Panc1 (cell line): ENCODE data around the gene S1PR1. TPM values are rescaled to one million over a fixed set of nuclear protein-coding genes. Genes with fewer than 3 reads are reported as not detected.

Source experiments
- ATAC-seq: fragments of 200-7000 bp; cut with Tn5 transposase; 2 replicates; pipeline ENCODE4 v1.9.1; 2020; ENCODE audit warnings: mild to moderate bottlenecking, moderate library complexity
- BruUV-seq: library from RNA; stranded (reverse); fragments of 400-500 nt; replicated peaks from 2 replicates; lab custom pipeline; 2021; lab: Mats Ljungman, UMichigan
- CTCF ChIA-PET: fragments of 300-600 bp; sonication (Branson Sonifier 250); formaldehyde crosslinking; loops from one replicate; lab custom pipeline; 2022; ENCODE audit warnings: antibody characterized with exemption; lab: Charles Lee
- POLR2A ChIA-PET: fragments of 300-600 bp; sonication (Branson Sonifier 250); formaldehyde crosslinking; loops from one replicate; lab custom pipeline; 2022; ENCODE audit warnings: antibody characterized with exemption; lab: Charles Lee
- DNase-seq: peaks from one replicate; pipeline ENCODE4 v3.0.0-alpha.2; 2010; ENCODE audit warnings: low read depth, low spot score
- H3K27ac ChIP-seq: 2 replicates; pipeline ENCODE4 v1.5.1; 2011; ENCODE audit warnings: mild to moderate bottlenecking, low read length, inconsistent platforms
- H3K27me3 ChIP-seq: fragments of 200-500 bp; sonication (Bioruptor generic); 2 replicates; pipeline ENCODE4 v1.6.0; 2014; ENCODE audit warnings: low read length, inconsistent platforms; ENCODE audit not compliant: control insufficient read depth, insufficient read depth
- H3K36me3 ChIP-seq: fragments of 200-500 bp; sonication (Bioruptor generic); 2 replicates; pipeline ENCODE4 v1.5.1; 2014; ENCODE audit warnings: inconsistent platforms, mild to moderate bottlenecking, low read length, moderate library complexity; ENCODE audit not compliant: control insufficient read depth, insufficient read depth
- H3K4me1 ChIP-seq: 2 replicates; pipeline ENCODE4 v1.5.1; 2011; ENCODE audit warnings: inconsistent platforms, mild to moderate bottlenecking, low read length, moderate library complexity; ENCODE audit not compliant: control insufficient read depth, insufficient read depth
- H3K4me3 ChIP-seq, 2 experiments: 2 replicates each; pipeline ENCODE4 v1.5.1; 2011 to 2012; ENCODE audit warnings: low read depth in 2 of 2, low read length in 2 of 2, mild to moderate bottlenecking in 2 of 2, inconsistent platforms in 1 of 2, moderate library complexity in 1 of 2
- H3K9me3 ChIP-seq: fragments of 200-500 bp; sonication (Bioruptor generic); 2 replicates; pipeline ENCODE4 v1.5.1; 2014; ENCODE audit warnings: low read depth, mild to moderate bottlenecking, inconsistent platforms, low read length, moderate library complexity; ENCODE audit not compliant: control insufficient read depth, insufficient read depth
- POLR2AphosphoS5 ChIP-seq: IDR thresholded peaks from 2 replicates; pipeline ENCODE4 v1.6.1; 2012; ENCODE audit warnings: mild to moderate bottlenecking, low read depth, low read length, moderate library complexity
- SIN3A ChIP-seq: IDR thresholded peaks from 2 replicates; pipeline ENCODE4 v1.6.1; 2012; ENCODE audit warnings: low read depth, mild to moderate bottlenecking, low read length, moderate library complexity, borderline replicate concordance; ENCODE audit not compliant: insufficient read depth
- TCF7L2 ChIP-seq: IDR thresholded peaks from 2 replicates; pipeline ENCODE4 v1.6.1; 2011; ENCODE audit warnings: mild to moderate bottlenecking, low read depth, low read length, inconsistent platforms
- in situ Hi-C: cut with HindIII; loops from 2 replicates; pipeline ENCODE4 v1.10.0; 2016; ENCODE audit warnings: low sequenced_read_pairs, low pct_unique_long_range_greater_than_20kb
- intact Hi-C: fragments of 100-400 bp; cut with micrococcal nuclease; formaldehyde crosslinking; loops from one replicate; pipeline ENCODE4 v1.10.0; 2022; ENCODE audit not compliant: unreplicated experiment
- total RNA-seq: library from RNA; stranded (reverse); gene quantifications from one replicate; pipeline ENCODE4 v1.2.1, GENCODE V29; 2021; ENCODE audit not compliant: unreplicated experiment
- TF ChIP-seq, protein P1 (sequence below), 2 experiments: IDR thresholded peaks; 2 replicates each; pipeline ENCODE4 v1.6.1; 2011 to 2012; ENCODE audit warnings: low read depth in 2 of 2, control low read depth in 1 of 2, low read length in 1 of 2, mild to moderate bottlenecking in 1 of 2, moderate library complexity in 1 of 2; ENCODE audit not compliant: insufficient read depth in 1 of 2
- TF ChIP-seq, protein P2 (sequence below): fragments of 450-650 bp; IDR thresholded peaks from 2 replicates; pipeline ENCODE4 v1.5.1; 2017; ENCODE audit warnings: mild to moderate bottlenecking

Gene S1PR1
- total RNA-seq, 1 experiment from 2014 or later, result 0.41 TPM

DNA sequence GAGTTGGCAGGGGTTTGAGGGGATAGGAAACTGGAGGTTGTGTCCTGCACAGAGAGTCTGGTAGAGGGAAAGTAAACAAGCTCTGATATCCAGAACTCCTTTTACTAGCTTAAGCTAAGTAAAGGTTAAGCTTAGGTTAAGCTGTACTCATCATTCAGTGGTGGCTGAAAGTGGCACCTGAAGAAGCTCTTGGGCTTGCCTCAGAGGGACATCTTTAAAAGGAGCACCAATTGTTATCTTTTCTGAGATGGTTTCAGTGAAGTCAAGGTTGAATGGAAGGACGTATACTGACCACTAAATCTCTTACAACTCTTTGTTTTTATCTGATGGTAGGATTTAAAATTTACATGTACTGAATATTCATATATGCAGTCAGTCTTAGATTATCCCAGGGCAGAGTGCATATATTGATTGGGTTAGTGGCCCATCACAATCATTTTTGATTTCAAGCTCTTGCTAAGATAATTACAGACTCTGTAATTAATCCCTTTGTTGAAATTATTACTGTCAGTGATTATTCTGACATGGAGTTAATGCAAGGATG, 43.3 kb downstream of the S1PR1 start:
- in situ Hi-C loops (no loop called here), intact Hi-C loops (loop anchor here (10.0 kb wide), 1 partner anchor 255 kb away; the partner anchor contains the start of gene DPH5)
- H3K27me3 ChIP-seq, result peaks cover 3% of the 10 kb centered on the region
- ChIA-PET POLR2A (no interaction called here), CTCF (no interaction called here)
- no peaks in the 10 kb centered on the region for H3K4me1 ChIP-seq
- DNase-seq, result no peak
- H3K9me3 ChIP-seq, result no peaks in the 10 kb centered on the region
- TF ChIP-seq SIN3A (no peak), TCF7L2 (no peak), POLR2AphosphoS5 (no peak)
- TF ChIP-seq, protein P1, sequence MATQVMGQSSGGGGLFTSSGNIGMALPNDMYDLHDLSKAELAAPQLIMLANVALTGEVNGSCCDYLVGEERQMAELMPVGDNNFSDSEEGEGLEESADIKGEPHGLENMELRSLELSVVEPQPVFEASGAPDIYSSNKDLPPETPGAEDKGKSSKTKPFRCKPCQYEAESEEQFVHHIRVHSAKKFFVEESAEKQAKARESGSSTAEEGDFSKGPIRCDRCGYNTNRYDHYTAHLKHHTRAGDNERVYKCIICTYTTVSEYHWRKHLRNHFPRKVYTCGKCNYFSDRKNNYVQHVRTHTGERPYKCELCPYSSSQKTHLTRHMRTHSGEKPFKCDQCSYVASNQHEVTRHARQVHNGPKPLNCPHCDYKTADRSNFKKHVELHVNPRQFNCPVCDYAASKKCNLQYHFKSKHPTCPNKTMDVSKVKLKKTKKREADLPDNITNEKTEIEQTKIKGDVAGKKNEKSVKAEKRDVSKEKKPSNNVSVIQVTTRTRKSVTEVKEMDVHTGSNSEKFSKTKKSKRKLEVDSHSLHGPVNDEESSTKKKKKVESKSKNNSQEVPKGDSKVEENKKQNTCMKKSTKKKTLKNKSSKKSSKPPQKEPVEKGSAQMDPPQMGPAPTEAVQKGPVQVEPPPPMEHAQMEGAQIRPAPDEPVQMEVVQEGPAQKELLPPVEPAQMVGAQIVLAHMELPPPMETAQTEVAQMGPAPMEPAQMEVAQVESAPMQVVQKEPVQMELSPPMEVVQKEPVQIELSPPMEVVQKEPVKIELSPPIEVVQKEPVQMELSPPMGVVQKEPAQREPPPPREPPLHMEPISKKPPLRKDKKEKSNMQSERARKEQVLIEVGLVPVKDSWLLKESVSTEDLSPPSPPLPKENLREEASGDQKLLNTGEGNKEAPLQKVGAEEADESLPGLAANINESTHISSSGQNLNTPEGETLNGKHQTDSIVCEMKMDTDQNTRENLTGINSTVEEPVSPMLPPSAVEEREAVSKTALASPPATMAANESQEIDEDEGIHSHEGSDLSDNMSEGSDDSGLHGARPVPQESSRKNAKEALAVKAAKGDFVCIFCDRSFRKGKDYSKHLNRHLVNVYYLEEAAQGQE (IDR thresholded peaks at IDR 0.05; ENCODE audit: insufficient read depth in 1 of 2, low read depth in 2 of 2, low read length in 1 of 2), result no peak
- TF ChIP-seq, protein P2, sequence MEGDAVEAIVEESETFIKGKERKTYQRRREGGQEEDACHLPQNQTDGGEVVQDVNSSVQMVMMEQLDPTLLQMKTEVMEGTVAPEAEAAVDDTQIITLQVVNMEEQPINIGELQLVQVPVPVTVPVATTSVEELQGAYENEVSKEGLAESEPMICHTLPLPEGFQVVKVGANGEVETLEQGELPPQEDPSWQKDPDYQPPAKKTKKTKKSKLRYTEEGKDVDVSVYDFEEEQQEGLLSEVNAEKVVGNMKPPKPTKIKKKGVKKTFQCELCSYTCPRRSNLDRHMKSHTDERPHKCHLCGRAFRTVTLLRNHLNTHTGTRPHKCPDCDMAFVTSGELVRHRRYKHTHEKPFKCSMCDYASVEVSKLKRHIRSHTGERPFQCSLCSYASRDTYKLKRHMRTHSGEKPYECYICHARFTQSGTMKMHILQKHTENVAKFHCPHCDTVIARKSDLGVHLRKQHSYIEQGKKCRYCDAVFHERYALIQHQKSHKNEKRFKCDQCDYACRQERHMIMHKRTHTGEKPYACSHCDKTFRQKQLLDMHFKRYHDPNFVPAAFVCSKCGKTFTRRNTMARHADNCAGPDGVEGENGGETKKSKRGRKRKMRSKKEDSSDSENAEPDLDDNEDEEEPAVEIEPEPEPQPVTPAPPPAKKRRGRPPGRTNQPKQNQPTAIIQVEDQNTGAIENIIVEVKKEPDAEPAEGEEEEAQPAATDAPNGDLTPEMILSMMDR, result no peak
- no peak overlapping the region for H3K27ac ChIP-seq
- no TSS peak for BruUV-seq
- H3K36me3 ChIP-seq, result no peaks in the 10 kb centered on the region
- no peak overlapping the region for H3K4me3 ChIP-seq
- no peak for ATAC-seq

GRCh38 chr1:101280942-101281654, 44.3 kb downstream of the S1PR1 start:
- CTCF ChIA-PET, result interaction anchor here (0.6 kb wide), 1 partner anchor 21 kb away, joined by 3 read pairs; no protein-coding TSS in a partner anchor
- ATAC-seq (no peak), DNase-seq (no peak)
- Histone ChIP-seq H3K9me3 (no peaks in the 10 kb centered on the region), H3K36me3 (no peaks in the 10 kb centered on the region), H3K4me1 (no peaks in the 10 kb centered on the region), H3K27ac (no peak overlapping the region), H3K27me3 (peaks cover 3% of the 10 kb centered on the region), H3K4me3 (no peak overlapping the region)
- intact Hi-C loops (loop anchor here (10.0 kb wide), 1 partner anchor 256 kb away; the partner anchor contains the start of gene DPH5), in situ Hi-C loops (no loop called here)
- BruUV-seq, result no TSS peak
- TF ChIP-seq POLR2AphosphoS5 (no peak), TCF7L2 (no peak), SIN3A (no peak)
- TF ChIP-seq, protein P1 (IDR thresholded peaks at IDR 0.05; ENCODE audit: insufficient read depth in 1 of 2, low read depth in 2 of 2, low read length in 1 of 2), result no peak
- TF ChIP-seq, protein P2, result no peak
- POLR2A ChIA-PET, result no interaction called here
